ENCODE data around the gene ARHGAP19.
"Not testable (repeated sequence)": the region's sequence is repeated elsewhere in the genome, so short reads cannot be mapped to it uniquely, and the experiment has no call there.

GRCh38 chr10:97290576-97291356 is 1.7 kb downstream of the ARHGAP19 start:
- not testable (repeated sequence) for TF ChIP-seq CTCF (IDR thresholded peaks at IDR 0.05; ENCODE audit: insufficient read depth, low read length, poor library complexity, severe bottlenecking); EZH2phosphoT487 (conservative IDR thresholded peaks at IDR 0.05; ENCODE audit: low read length)
